GM15510 (cell line): ENCODE data around the gene ETV7.

Source experiments
- POLR2A ChIP-seq: IDR thresholded peaks from 3 replicates; pipeline ENCODE4 v1.6.1; 2011; ENCODE audit warnings: borderline replicate concordance; ENCODE audit not compliant: insufficient read length; ENCODE audit errors: extremely low read depth

The ETV7 gene

GRCh38 chr6:36387440-36388303 lies at the start of gene ETV7:
TSS of gene ETV7 (minus strand) at chr6:36387669. CDS start at chr6:36387541, 128 bp downstream.
- TF ChIP-seq POLR2A: no peak

DNA sequence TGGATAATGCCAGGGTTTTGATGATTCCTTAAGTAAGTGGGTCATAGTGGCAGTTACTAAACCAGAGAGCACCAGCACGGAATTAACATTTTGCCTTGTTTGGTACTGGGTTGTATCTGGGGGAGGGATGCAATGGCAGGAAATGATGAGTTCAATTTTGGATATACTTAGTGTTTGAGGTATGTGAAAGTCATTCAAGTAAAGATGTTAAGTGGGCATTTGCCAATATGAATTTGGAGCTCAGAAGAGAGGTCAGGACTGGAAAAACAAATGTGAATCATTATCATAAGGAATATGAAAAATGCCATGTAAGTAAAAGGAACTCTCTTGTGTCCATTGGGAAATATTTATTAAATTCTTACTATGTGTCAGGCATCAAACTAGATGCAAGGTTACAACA lies 49.0 kb upstream of the ETV7 start:
- TF ChIP-seq POLR2A: no peak

DNA sequence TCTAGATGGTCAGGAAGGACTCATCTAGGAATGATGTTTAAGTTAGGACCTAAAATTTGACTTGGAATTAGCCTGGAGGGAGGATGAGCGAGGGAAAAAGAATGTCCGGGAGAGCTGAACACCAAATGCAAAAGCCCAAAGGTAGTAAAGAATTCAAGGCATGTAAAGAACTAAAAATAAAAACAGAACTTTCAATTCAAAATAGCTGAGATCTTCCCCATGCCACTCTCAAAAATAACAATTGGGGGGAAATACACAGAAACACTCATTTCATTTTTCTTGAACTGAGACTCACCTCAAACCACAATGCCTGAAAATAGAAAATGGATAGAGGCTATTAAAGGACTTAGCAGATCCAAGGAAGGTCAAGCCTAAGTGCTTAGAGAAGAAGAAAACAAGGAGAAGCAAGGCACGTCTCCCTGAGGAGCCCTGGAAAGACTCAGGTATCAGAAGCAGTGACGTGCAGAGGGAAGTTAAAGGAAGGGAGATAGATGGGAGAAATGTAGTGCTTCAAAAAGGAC lies 44.7 kb upstream of the ETV7 start:
- no peak for TF ChIP-seq POLR2A

DNA sequence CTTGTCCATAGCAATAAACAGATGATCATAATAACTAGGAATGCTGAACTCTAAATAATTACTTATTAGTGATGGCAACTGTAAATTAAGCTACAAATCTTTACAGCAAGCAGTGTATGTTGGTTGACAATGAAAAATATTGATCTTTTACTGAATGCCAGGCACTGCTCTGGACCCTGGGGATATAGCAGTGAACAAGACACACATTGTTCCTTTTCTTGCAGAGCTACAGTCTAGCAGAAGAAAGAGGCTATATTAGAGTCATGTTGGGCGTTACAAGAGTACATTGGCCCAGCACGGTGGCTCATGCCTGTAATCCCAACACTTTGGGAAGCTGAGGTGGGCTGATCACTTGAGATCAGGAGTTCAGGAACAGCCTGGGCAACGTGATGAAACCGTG lies 43.7 kb upstream of the ETV7 start:
- no peak for TF ChIP-seq POLR2A

- TF ChIP-seq POLR2A: no peak
These were observed 42.9 kb upstream of the ETV7 start for GRCh38 chr6:36430351-36430750.

GRCh38 chr6:36428911-36429310 lies 41.4 kb upstream of the ETV7 start:
- no peak for TF ChIP-seq POLR2A

DNA sequence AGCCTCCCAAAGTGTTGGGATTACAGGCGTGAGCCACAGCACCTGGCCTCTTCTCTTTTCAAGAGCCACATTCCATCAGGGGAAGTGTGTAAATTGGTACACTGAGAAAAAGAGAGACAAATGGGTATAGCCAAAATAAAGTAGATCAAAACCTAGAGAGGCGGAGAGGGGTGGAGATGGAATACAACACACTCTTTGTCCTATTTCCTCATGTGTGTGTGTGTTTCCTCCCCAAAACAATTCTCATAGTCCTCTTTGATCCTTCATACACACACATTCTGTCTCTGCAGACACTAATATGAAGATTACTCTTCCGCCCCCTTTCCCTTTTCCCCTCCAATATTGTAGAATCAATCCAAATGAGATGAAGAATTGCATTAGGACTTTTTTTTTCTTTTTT lies 39.2 kb upstream of the ETV7 start:
- TF ChIP-seq POLR2A: no peak

DNA sequence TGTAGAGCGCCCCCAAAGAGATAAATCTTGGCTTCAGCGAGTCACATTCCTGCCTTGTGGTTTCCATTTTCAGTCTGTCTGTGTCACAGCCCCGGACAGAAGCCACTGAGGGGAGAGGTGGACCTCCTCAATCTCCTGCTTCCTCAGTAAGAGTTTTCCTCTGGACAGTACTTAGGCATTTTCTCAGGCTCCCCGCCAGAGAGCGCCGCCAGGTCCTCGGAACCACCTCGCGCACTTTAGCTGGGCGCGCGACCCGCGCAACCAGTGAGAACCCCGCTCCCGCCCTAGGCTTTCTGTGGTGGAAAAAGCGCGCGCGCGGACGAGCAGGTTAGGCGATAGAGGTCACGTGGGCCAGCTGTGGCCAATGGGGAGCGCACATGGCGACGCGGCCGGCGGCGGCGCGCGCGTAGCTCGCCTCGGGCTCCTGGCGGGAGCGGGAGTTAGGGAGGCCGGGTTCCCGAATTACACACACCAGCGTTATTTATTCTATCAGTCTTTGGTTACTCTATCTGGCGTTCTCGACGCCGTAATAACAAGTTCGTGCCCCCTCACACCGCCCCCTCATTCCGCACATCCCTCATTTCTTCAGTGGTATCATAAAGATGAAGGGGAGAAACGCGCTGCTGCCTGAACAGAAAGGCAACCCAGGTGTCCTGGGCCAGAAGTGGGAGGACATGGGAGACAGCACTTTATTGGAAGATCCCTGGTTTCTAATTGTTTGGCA lies 35.8 kb upstream of the ETV7 start:
- peak; percentile 86 for TF ChIP-seq POLR2A

- no peak for TF ChIP-seq POLR2A
These were observed 35.2 kb upstream of the ETV7 start for GRCh38 chr6:36422714-36423100.

GRCh38 chr6:36419310-36419709 lies 31.8 kb upstream of the ETV7 start:
- no peak for TF ChIP-seq POLR2A

DNA sequence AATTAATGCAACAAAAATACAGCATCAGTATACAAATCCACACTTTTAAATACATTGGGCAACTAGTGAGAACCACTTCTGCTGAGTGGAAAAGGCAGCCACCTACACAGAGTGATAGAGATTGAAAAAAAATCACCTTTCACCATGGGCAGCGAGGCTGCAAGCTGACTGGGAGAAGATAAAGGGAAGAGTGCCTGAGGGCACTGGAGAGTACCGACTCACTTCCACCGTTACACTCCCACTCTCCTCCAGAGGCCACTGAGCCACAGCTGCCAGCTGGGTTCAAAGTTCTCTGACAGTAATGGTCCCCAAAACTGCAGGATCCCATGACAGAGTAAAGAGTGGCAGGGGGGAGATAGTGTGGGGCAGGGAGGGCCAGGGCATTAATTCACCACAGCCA lies 31.1 kb upstream of the ETV7 start:
- no peak for TF ChIP-seq POLR2A

GRCh38 chr6:36414481-36414880 lies 27.0 kb upstream of the ETV7 start:
- no peak for TF ChIP-seq POLR2A

DNA sequence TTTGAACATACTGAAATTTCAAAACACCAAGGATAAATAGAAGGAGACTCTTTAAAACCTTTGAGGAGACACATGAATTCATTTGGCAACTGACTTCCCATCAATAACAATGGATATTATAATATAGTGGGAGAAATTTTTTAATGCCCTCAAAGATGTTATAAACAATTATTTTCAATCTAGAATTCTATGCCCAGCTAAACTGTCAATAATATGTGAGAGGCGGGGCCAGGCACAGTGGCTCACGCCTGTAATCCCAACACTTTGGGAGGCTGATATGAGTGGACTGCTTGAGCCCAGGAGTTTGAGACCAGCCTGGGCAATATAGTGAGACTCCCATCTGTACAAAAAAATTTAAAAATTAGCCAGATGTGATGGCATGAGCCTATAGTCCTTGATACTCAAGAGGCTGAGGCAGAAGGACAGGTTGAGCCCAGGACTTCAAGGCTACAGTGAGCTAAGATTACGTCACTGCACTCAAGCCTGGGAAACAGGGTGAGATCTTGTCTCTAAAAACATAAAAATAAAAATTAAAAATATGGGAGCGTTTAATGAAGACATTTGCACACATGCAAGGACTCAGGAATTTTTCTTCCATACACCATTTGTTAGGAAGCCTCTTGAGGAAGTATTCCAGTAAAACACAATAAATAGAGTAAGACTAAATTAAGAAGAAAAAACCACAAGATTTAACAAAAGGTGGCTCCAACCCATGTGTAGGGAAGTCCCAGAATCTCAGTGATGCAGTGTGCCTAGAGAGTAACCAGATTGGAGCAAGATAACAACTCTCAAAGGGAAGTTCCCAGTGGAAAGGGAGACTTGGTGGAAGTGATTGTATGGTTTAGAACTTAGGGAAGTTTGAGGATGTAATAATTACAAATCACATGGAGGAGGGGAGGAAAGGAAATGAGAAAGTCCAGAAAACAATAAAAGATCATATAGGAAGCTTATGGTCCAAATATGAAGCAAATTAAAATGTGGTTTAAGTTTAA lies 26.3 kb upstream of the ETV7 start:
- no peak for TF ChIP-seq POLR2A

DNA sequence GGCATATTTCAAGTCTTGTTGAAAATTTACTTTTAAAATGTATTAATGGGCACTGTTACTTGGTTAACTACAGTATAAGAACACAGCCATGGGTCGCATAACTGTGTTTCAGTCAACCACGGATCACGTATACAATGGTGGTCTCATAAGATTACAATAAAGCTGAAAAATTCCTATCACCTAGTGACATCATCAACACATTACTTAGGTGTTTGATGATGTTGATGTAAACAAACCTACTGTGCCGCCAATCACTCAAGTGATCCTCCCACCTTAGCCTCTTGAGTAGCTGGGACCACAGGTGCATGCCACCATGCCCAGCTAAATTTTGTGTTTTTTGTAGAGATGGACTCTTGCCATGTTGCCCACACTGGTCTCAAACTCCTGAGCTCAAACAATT lies 16.7 kb upstream of the ETV7 start:
- TF ChIP-seq POLR2A: no peak
